HEK293 (cell line): ENCODE data around the gene PGR.

Experiments
- CTCF ChIA-PET: fragments of 350-600 bp; formaldehyde crosslinking; extraction: SDS; loops from one replicate; lab custom pipeline; 2021; ENCODE audit warnings: antibody characterized with exemption; lab: Yijun Ruan, JAX
- POLR2A ChIA-PET: fragments of 300-600 bp; formaldehyde crosslinking; extraction: SDS; loops from one replicate; lab custom pipeline; 2020; ENCODE audit warnings: antibody characterized with exemption, inconsistent platforms; lab: Yijun Ruan, JAX
- H3K27ac ChIP-seq: fragments of 200-500 bp; sonication (Bioruptor generic); 2 replicates; pipeline ENCODE4 v1.5.1; 2014; ENCODE audit warnings: low read depth, low read length, control low read depth, inconsistent platforms; ENCODE audit errors: extremely low read depth
- H3K36me3 ChIP-seq, 2 experiments: fragments of 200-500 bp in 1 of 2; sonication (Bioruptor generic) in 1 of 2; 1 replicate in 1 of 2; 2 replicates in 1 of 2; pipeline ENCODE4 v1.5.1; 2014 to 2017; ENCODE audit warnings: inconsistent platforms in 2 of 2, low read length in 2 of 2; ENCODE audit not compliant: control insufficient read depth in 2 of 2, insufficient read depth in 1 of 2
- H3K4me1 ChIP-seq: fragments of 200-500 bp; sonication (Bioruptor generic); 2 replicates; pipeline ENCODE4 v1.5.1; 2014; ENCODE audit warnings: mild to moderate bottlenecking, low read length, inconsistent platforms; ENCODE audit not compliant: control insufficient read depth, insufficient read depth
- H3K4me3 ChIP-seq: 2 replicates; pipeline ENCODE4 v1.5.1; 2011; ENCODE audit warnings: low read depth, mild to moderate bottlenecking, control low read depth, low read length, moderate library complexity
- H3K9me3 ChIP-seq: fragments of 200-500 bp; sonication (Bioruptor generic); 2 replicates; pipeline ENCODE4 v1.5.1; 2014; ENCODE audit warnings: low read depth, low read length, inconsistent platforms; ENCODE audit not compliant: control insufficient read depth, insufficient read depth
- GLI2 ChIP-seq: fragments of 450-650 bp; formaldehyde crosslinking; IDR thresholded peaks from 2 replicates; pipeline ENCODE4; 2017; ENCODE audit warnings: missing biosample characterization, missing genetic modification characterization, low read depth, borderline replicate concordance
- GLI4 ChIP-seq: fragments of 450-650 bp; formaldehyde crosslinking; IDR thresholded peaks from 2 replicates; pipeline ENCODE4 v1.5.1; 2016; ENCODE audit warnings: missing biosample characterization, missing genetic modification characterization
- HOXD13 ChIP-seq: sonication (generic); formaldehyde crosslinking; IDR thresholded peaks from 2 replicates; pipeline ENCODE4 v1.8.0; 2022; ENCODE audit warnings: missing genetic modification reagents, borderline replicate concordance
- REPIN1 ChIP-seq: fragments of 450-650 bp; formaldehyde crosslinking; IDR thresholded peaks from 2 replicates; pipeline ENCODE4 v1.5.1; 2017; ENCODE audit warnings: missing biosample characterization, missing genetic modification characterization, low read depth
- TCF7L2 ChIP-seq: IDR thresholded peaks from 2 replicates; pipeline ENCODE4 v1.6.1; 2011; ENCODE audit warnings: low read depth, mild to moderate bottlenecking, inconsistent platforms, low read length, moderate library complexity, borderline replicate concordance
- YY1 ChIP-seq: fragments of 450-650 bp; formaldehyde crosslinking; IDR thresholded peaks from 2 replicates; pipeline ENCODE4 v1.5.1; 2018; ENCODE audit warnings: missing biosample characterization, missing genetic modification characterization
- ZFP3 ChIP-seq: fragments of 450-650 bp; formaldehyde crosslinking; IDR thresholded peaks from 2 replicates; pipeline ENCODE4 v1.5.1; 2016; ENCODE audit warnings: low read depth, missing biosample characterization, missing genetic modification characterization
- ZIC2 ChIP-seq: fragments of 450-650 bp; formaldehyde crosslinking; IDR thresholded peaks from 2 replicates; pipeline ENCODE4 v1.5.1; 2016; ENCODE audit warnings: missing biosample characterization, missing genetic modification characterization
- ZNF114 ChIP-seq: fragments of 450-650 bp; formaldehyde crosslinking; IDR thresholded peaks from 2 replicates; pipeline ENCODE4 v1.5.0; 2017; ENCODE audit warnings: missing biosample characterization, missing genetic modification characterization
- ZNF155 ChIP-seq: fragments of 450-650 bp; formaldehyde crosslinking; IDR thresholded peaks from 2 replicates; pipeline ENCODE4 v1.5.1; 2016; ENCODE audit warnings: missing biosample characterization, missing genetic modification characterization
- ZNF157 ChIP-seq: fragments of 450-650 bp; formaldehyde crosslinking; IDR thresholded peaks from 2 replicates; pipeline ENCODE4 v1.5.1; 2016; ENCODE audit warnings: missing biosample characterization, missing genetic modification characterization
- ZNF16 ChIP-seq: fragments of 450-650 bp; formaldehyde crosslinking; IDR thresholded peaks from 2 replicates; pipeline ENCODE4 v1.5.1; 2016; ENCODE audit warnings: low read depth, missing biosample characterization, missing genetic modification characterization
- ZNF23 ChIP-seq: fragments of 450-650 bp; formaldehyde crosslinking; IDR thresholded peaks from 2 replicates; pipeline ENCODE4 v1.5.1; 2016; ENCODE audit warnings: missing biosample characterization, missing genetic modification characterization, borderline replicate concordance
- ZNF274 ChIP-seq, 2 experiments: fragments of 200-500 bp in 1 of 2; fragments of 450-650 bp in 1 of 2; sonication (Bioruptor generic) in 1 of 2; formaldehyde crosslinking in 1 of 2; IDR thresholded peaks; 2 replicates each; pipeline versions ENCODE4 v1.5.1 to v1.6.1; 2014 to 2016; ENCODE audit warnings: borderline replicate concordance in 1 of 2, inconsistent platforms in 1 of 2, low read length in 1 of 2, missing biosample characterization in 1 of 2, missing genetic modification characterization in 1 of 2
- ZNF391 ChIP-seq: fragments of 450-650 bp; formaldehyde crosslinking; IDR thresholded peaks from 2 replicates; pipeline ENCODE4 v1.5.1; 2016; ENCODE audit warnings: low read depth, missing biosample characterization, missing genetic modification characterization, borderline replicate concordance
- ZNF433 ChIP-seq: fragments of 450-650 bp; formaldehyde crosslinking; IDR thresholded peaks from 2 replicates; pipeline ENCODE4 v1.5.1; 2016; ENCODE audit warnings: missing biosample characterization, missing genetic modification characterization, low read depth
- ZNF701 ChIP-seq: fragments of 450-650 bp; formaldehyde crosslinking; IDR thresholded peaks from 2 replicates; pipeline ENCODE4 v1.5.1; 2016; ENCODE audit warnings: missing biosample characterization, missing genetic modification characterization
- ZNF768 ChIP-seq: fragments of 450-650 bp; formaldehyde crosslinking; IDR thresholded peaks from 2 replicates; pipeline ENCODE4 v1.5.1; 2018; ENCODE audit warnings: missing biosample characterization, mild to moderate bottlenecking, missing genetic modification characterization
- ZNF776 ChIP-seq: fragments of 450-650 bp; formaldehyde crosslinking; IDR thresholded peaks from 2 replicates; pipeline ENCODE4 v1.5.0; 2017; ENCODE audit warnings: missing biosample characterization, missing genetic modification characterization, borderline replicate concordance
- TF ChIP-seq, protein P1 (sequence below): fragments of 450-650 bp; formaldehyde crosslinking; optimal IDR thresholded peaks from 2 replicates; pipeline ENCODE3; 2016; ENCODE audit warnings: missing biosample characterization, mild to moderate bottlenecking, missing genetic modification characterization
- TF ChIP-seq, protein P2 (sequence below): fragments of 450-650 bp; formaldehyde crosslinking; IDR thresholded peaks from 2 replicates; pipeline ENCODE4 v1.5.1; 2017; ENCODE audit warnings: missing biosample characterization, missing genetic modification characterization
- TF ChIP-seq, protein P3 (sequence below): fragments of 450-650 bp; formaldehyde crosslinking; IDR thresholded peaks from 2 replicates; pipeline ENCODE4 v1.5.1; 2016; ENCODE audit warnings: missing biosample characterization, missing genetic modification characterization
- TF ChIP-seq, protein P4 (sequence below): fragments of 450-650 bp; formaldehyde crosslinking; IDR thresholded peaks from 2 replicates; pipeline ENCODE4 v1.5.1; 2016; ENCODE audit warnings: missing biosample characterization, missing genetic modification characterization

Gene PGR

DNA sequence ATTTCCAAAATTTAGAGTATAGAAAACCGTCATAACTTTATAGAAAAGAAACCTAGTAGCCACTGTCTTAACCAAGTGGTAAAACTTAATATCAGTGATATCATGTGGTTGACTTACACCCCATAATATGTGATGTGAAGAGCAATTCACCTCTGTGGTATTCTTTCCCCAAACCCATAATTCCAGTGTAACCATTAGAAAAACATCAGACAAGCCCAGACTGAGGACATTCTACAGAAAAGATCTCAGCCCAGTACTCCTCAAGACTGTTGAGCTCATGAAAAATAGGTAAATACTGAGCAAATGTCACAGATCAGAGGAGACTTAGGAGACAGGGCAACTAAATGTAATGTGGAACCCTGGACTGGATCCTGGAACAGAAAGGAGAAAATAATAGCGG, 134.6 kb downstream of the PGR start:
- H3K9me3 ChIP-seq, result no peaks in the 10 kb centered on the region
- ChIA-PET POLR2A (no interaction called here), CTCF (no interaction called here)
- no peak overlapping the region for H3K27ac ChIP-seq
- H3K36me3 ChIP-seq, result no peaks in the 10 kb centered on the region
- no peaks in the 10 kb centered on the region for H3K4me1 ChIP-seq
- TF ChIP-seq ZNF157 (tag by site-specific recombination) (no peak), ZNF23 (no peak), HOXD13 (CRISPR knock-in tag) (no peak), ZNF274 (IDR thresholded peaks at IDR 0.05; ENCODE audit: low read length) (no peak), ZNF274 (tag by site-specific recombination; IDR thresholded peaks at IDR 0.05; ENCODE audit: borderline replicate concordance) (no peak), ZNF155 (tag by site-specific recombination) (no peak), GLI4 (tag by site-specific recombination) (no peak), GLI2 (no peak)
- TF ChIP-seq, protein P1, sequence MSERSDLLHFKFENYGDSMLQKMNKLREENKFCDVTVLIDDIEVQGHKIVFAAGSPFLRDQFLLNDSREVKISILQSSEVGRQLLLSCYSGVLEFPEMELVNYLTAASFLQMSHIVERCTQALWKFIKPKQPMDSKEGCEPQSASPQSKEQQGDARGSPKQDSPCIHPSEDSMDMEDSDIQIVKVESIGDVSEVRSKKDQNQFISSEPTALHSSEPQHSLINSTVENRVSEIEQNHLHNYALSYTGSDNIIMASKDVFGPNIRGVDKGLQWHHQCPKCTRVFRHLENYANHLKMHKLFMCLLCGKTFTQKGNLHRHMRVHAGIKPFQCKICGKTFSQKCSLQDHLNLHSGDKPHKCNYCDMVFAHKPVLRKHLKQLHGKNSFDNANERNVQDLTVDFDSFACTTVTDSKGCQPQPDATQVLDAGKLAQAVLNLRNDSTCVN, result no peak
- no peak overlapping the region for H3K4me3 ChIP-seq

DNA sequence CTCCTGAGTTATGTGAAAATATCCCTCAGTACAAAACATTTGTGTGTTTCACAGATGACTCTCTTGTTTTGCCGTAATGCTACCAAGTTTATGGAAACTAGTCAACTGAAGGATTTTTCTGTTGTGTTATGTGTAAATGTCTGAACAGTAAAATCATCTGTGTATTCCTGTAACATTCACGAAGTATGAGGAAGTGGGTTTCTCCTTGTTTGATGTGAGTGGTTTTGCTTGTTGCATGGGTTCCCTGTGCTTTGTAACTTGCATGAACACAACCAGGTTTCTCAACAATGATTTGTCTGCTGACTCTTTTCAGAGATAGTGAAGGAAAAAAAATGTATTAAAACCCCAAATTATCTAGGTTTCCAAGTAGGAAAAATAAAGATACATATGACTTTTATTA, 138.1 kb downstream of the PGR start:
- no peaks in the 10 kb centered on the region for H3K4me1 ChIP-seq
- TF ChIP-seq ZFP3 (tag by site-specific recombination), result no peak
- TF ChIP-seq, protein P2, sequence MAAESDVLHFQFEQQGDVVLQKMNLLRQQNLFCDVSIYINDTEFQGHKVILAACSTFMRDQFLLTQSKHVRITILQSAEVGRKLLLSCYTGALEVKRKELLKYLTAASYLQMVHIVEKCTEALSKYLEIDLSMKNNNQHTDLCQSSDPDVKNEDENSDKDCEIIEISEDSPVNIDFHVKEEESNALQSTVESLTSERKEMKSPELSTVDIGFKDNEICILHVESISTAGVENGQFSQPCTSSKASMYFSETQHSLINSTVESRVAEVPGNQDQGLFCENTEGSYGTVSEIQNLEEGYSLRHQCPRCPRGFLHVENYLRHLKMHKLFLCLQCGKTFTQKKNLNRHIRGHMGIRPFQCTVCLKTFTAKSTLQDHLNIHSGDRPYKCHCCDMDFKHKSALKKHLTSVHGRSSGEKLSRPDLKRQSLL (tag by site-specific recombination), result no peak
- TF ChIP-seq ZNF701, result no peak
- no peak for TF ChIP-seq ZNF433 (tag by site-specific recombination)
- TF ChIP-seq YY1 (tag by site-specific recombination), result no peak
- no peak for TF ChIP-seq ZIC2 (tag by site-specific recombination)
- TF ChIP-seq, protein P3, sequence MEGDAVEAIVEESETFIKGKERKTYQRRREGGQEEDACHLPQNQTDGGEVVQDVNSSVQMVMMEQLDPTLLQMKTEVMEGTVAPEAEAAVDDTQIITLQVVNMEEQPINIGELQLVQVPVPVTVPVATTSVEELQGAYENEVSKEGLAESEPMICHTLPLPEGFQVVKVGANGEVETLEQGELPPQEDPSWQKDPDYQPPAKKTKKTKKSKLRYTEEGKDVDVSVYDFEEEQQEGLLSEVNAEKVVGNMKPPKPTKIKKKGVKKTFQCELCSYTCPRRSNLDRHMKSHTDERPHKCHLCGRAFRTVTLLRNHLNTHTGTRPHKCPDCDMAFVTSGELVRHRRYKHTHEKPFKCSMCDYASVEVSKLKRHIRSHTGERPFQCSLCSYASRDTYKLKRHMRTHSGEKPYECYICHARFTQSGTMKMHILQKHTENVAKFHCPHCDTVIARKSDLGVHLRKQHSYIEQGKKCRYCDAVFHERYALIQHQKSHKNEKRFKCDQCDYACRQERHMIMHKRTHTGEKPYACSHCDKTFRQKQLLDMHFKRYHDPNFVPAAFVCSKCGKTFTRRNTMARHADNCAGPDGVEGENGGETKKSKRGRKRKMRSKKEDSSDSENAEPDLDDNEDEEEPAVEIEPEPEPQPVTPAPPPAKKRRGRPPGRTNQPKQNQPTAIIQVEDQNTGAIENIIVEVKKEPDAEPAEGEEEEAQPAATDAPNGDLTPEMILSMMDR (tag by site-specific recombination), result no peak
- TF ChIP-seq ZNF768 (tag by site-specific recombination), result no peak
- TF ChIP-seq, protein P4, sequence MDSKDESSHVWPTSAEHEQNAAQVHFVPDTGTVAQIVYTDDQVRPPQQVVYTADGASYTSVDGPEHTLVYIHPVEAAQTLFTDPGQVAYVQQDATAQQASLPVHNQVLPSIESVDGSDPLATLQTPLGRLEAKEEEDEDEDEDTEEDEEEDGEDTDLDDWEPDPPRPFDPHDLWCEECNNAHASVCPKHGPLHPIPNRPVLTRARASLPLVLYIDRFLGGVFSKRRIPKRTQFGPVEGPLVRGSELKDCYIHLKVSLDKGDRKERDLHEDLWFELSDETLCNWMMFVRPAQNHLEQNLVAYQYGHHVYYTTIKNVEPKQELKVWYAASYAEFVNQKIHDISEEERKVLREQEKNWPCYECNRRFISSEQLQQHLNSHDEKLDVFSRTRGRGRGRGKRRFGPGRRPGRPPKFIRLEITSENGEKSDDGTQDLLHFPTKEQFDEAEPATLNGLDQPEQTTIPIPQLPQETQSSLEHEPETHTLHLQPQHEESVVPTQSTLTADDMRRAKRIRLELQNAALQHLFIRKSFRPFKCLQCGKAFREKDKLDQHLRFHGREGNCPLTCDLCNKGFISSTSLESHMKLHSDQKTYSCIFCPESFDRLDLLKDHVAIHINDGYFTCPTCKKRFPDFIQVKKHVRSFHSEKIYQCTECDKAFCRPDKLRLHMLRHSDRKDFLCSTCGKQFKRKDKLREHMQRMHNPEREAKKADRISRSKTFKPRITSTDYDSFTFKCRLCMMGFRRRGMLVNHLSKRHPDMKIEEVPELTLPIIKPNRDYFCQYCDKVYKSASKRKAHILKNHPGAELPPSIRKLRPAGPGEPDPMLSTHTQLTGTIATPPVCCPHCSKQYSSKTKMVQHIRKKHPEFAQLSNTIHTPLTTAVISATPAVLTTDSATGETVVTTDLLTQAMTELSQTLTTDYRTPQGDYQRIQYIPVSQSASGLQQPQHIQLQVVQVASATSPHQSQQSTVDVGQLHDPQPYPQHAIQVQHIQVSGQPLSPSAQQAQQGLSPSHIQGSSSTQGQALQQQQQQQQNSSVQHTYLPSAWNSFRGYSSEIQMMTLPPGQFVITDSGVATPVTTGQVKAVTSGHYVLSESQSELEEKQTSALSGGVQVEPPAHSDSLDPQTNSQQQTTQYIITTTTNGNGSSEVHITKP (tag by site-specific recombination), result no peak
- TF ChIP-seq ZNF391 (tag by site-specific recombination), result no peak
- no peak for TF ChIP-seq TCF7L2
- no peak for TF ChIP-seq REPIN1 (tag by site-specific recombination)
- TF ChIP-seq ZNF114 (tag by site-specific recombination), result no peak
- TF ChIP-seq ZNF16, result no peak
- TF ChIP-seq ZNF776 (tag by site-specific recombination), result no peak
- TF ChIP-seq, all 188 proteins: peak for 0
- POLR2A ChIA-PET, result no interaction called here
- H3K36me3 ChIP-seq, result no peaks in the 10 kb centered on the region
- CTCF ChIA-PET, result no interaction called here
- no peak overlapping the region for H3K4me3 ChIP-seq
- no peak overlapping the region for H3K27ac ChIP-seq
- H3K9me3 ChIP-seq, result no peaks in the 10 kb centered on the region
